CD14-positive monocyte (primary cell): ENCODE measurements around the gene PREP. TPM values are rescaled to one million over a fixed set of nuclear protein-coding genes. Genes with fewer than 3 reads are reported as not detected.

ENCODE experiments used
- DNase-seq, 3 donors: peaks; one replicate each; pipeline ENCODE4 v3.0.0-alpha.2; 2011 to 2022
- H2AFZ ChIP-seq: 2 replicates; pipeline ENCODE4 v1.6.0; 2012; ENCODE audit warnings: mild to moderate bottlenecking, low read depth, low read length, inconsistent platforms; ENCODE audit not compliant: insufficient read depth, poor library complexity, severe bottlenecking
- H3K27ac ChIP-seq, 2 donors: 1 replicate in 1 of 2; 2 replicates in 1 of 2; pipeline ENCODE4 v1.5.1; 2012 to 2013; ENCODE audit warnings: low read length in 2 of 2, control low read depth in 1 of 2, inconsistent platforms in 1 of 2, low read depth in 1 of 2, mild to moderate bottlenecking in 1 of 2
- H3K27me3 ChIP-seq, 2 donors: one replicate each; pipeline versions ENCODE4 v1.6.0 to v1.6.1; 2011 to 2013; ENCODE audit warnings: low read length in 2 of 2; ENCODE audit not compliant: control insufficient read depth in 2 of 2, insufficient read depth in 2 of 2
- H3K36me3 ChIP-seq, 2 donors: replicated peaks in 1 of 2; 1 replicate in 1 of 2; 2 replicates in 1 of 2; pipeline versions ENCODE4 v1.5.1 to v1.6.1; 2012 to 2013; ENCODE audit warnings: low read length in 2 of 2, control low read depth in 1 of 2, inconsistent platforms in 1 of 2, mild to moderate bottlenecking in 1 of 2; ENCODE audit not compliant: insufficient read depth in 2 of 2, control insufficient read depth in 1 of 2
- H3K4me1 ChIP-seq, 2 donors: 1 replicate in 1 of 2; 2 replicates in 1 of 2; pipeline versions ENCODE4 v1.5.1 to v1.6.1; 2012 to 2013; ENCODE audit warnings: low read length in 2 of 2, control low read depth in 1 of 2, inconsistent platforms in 1 of 2, mild to moderate bottlenecking in 1 of 2, moderate library complexity in 1 of 2; ENCODE audit not compliant: insufficient read depth in 2 of 2, control insufficient read depth in 1 of 2
- H3K4me2 ChIP-seq: replicated peaks from 2 replicates; pipeline ENCODE3; 2012; ENCODE audit warnings: low read length, moderate library complexity, mild to moderate bottlenecking; ENCODE audit not compliant: poor library complexity, severe bottlenecking; ENCODE audit errors: extremely low read depth
- H3K4me3 ChIP-seq, 3 experiments: fragments of 200-600 bp in 1 of 3; sonication (generic) in 1 of 3; replicated peaks in 1 of 3; 1 replicate in 2 of 3; 2 replicates in 1 of 3; pipeline ENCODE4 v1.5.1; 2011 to 2013; ENCODE audit warnings: low read length in 3 of 3, mild to moderate bottlenecking in 3 of 3, control low read depth in 2 of 3, low read depth in 2 of 3, inconsistent platforms in 1 of 3, moderate library complexity in 1 of 3
- H3K79me2 ChIP-seq: 2 replicates; pipeline ENCODE4 v1.6.0; 2012; ENCODE audit warnings: mild to moderate bottlenecking, control low read depth, inconsistent platforms, low read length, moderate library complexity; ENCODE audit not compliant: insufficient read depth
- H3K9ac ChIP-seq: 2 replicates; pipeline ENCODE4 v1.6.0; 2017; ENCODE audit warnings: low read length, mild to moderate bottlenecking; ENCODE audit not compliant: insufficient read depth, poor library complexity, severe bottlenecking
- H3K9me3 ChIP-seq, 2 donors: replicated peaks in 1 of 2; 1 replicate in 1 of 2; 2 replicates in 1 of 2; pipeline versions ENCODE4 v1.5.1 to v1.6.1; 2012 to 2013; ENCODE audit warnings: low read length in 2 of 2, control low read depth in 1 of 2; ENCODE audit not compliant: control insufficient read depth in 1 of 2, insufficient read depth in 1 of 2
- H4K20me1 ChIP-seq: 2 replicates; pipeline ENCODE4 v1.6.0; 2012; ENCODE audit warnings: mild to moderate bottlenecking, low read length, control low read depth, moderate library complexity; ENCODE audit not compliant: insufficient read depth
- H3K27ac Mint-ChIP-seq, 7 donors: one replicate each; pipeline ENCODE4 v1.8.0; 2020; ENCODE audit warnings: mild to moderate bottlenecking in 7 of 7, mixed read lengths in 7 of 7, moderate library complexity in 6 of 7, inconsistent platforms in 2 of 7
- H3K27me3 Mint-ChIP-seq, 3 donors: one replicate each; pipeline ENCODE4 v1.8.0; 2021 to 2022; ENCODE audit warnings: low read depth in 3 of 3, mild to moderate bottlenecking in 3 of 3, mixed read lengths in 3 of 3, moderate library complexity in 3 of 3, inconsistent platforms in 1 of 3
- H3K36me3 Mint-ChIP-seq, 2 donors: one replicate each; pipeline ENCODE4 v1.8.0; 2020; ENCODE audit warnings: mixed read lengths in 2 of 2, inconsistent platforms in 1 of 2, mild to moderate bottlenecking in 1 of 2
- H3K4me1 Mint-ChIP-seq: one replicate; pipeline ENCODE4 v1.8.0; 2020; ENCODE audit warnings: mild to moderate bottlenecking, mixed read lengths
- H3K4me3 Mint-ChIP-seq, 2 donors: one replicate each; pipeline ENCODE4 v1.8.0; 2020; ENCODE audit warnings: mild to moderate bottlenecking in 2 of 2, mixed read lengths in 2 of 2, moderate library complexity in 1 of 2
- H3K9me3 Mint-ChIP-seq, 7 donors: one replicate each; pipeline ENCODE4 v1.8.0; 2020 to 2022; ENCODE audit warnings: mixed read lengths in 7 of 7, mild to moderate bottlenecking in 6 of 7, moderate library complexity in 6 of 7, inconsistent platforms in 2 of 7
- CTCF ChIP-seq: fragments of 200-600 bp; IDR thresholded peaks from one replicate; pipeline ENCODE4 v1.8.0; 2022; ENCODE audit warnings: antibody characterized with exemption, mild to moderate bottlenecking
- WGBS: methylation state at CpG from one replicate; pipeline ENCODE4 v1.1.5; 2013; ENCODE audit warnings: missing lambda C conversion rate; ENCODE audit not compliant: insufficient coverage; 5-methylcytosine and 5-hydroxymethylcytosine counted together
- intact Hi-C, 2 donors: fragments of 100-400 bp; cut with micrococcal nuclease; formaldehyde crosslinking; loops; one replicate each; pipeline versions ENCODE4 v1.15.0 to v1.15.1; 2023
- polyA plus RNA-seq, 3 donors: library from polyadenylated mRNA; depleted of rRNA in 1 of 3; unstranded in 2 of 3; stranded (reverse) in 1 of 3; fragments of 300-500 nt in 2 of 3; fragments of >200 nt in 1 of 3; fragmentation: Illumina TruSeq in 2 of 3; gene quantifications; 1 replicate in 2 of 3; 2 replicates in 1 of 3; pipeline ENCODE4 v1.2.3, GENCODE V29; 2012 to 2021

PREP gene
- polyA plus RNA-seq, 3 donors, result 21.4 to 40.8 (median 30.7) TPM

- Histone ChIP-seq H3K27me3 (no peaks in the 10 kb centered on the region), H3K9me3 (no peaks in the 10 kb centered on the region), H3K36me3 (no peaks in the 10 kb centered on the region), H3K4me1 (peaks cover 8 to 10% of the 10 kb centered on the region in 2 donors), H3K4me2 (no peak overlapping the region), H3K27ac (no peak overlapping the region), H3K4me3 (no peak overlapping the region), H3K9ac (no peak overlapping the region), H2AFZ (no peak overlapping the region), H3K79me2 (no peaks in the 10 kb centered on the region), H4K20me1 (no peaks in the 10 kb centered on the region)
- no peak overlapping the region for H3K27ac Mint-ChIP-seq
- no peak for DNase-seq
- H3K36me3 Mint-ChIP-seq, result no peaks in the 10 kb centered on the region
- intact Hi-C loops, result no loop called here
- TF ChIP-seq CTCF, result no peak
- WGBS, result no CpG with 5 or more reads among the region's 2 CpGs
- H3K4me3 Mint-ChIP-seq, result no peak overlapping the region
- peaks cover 0 to 2% (median 0%) of the 10 kb centered on the region in 7 donors for H3K9me3 Mint-ChIP-seq
- H3K4me1 Mint-ChIP-seq, result peaks cover 9% of the 10 kb centered on the region
- peaks cover 0 to 2% (median 0%) of the 10 kb centered on the region in 3 donors for H3K27me3 Mint-ChIP-seq
These were observed 47.0 kb upstream of the PREP start for GRCh38 chr6:105449756-105450390.

GRCh38 chr6:105445481-105445880, 42.6 kb upstream of the PREP start:
- Histone ChIP-seq H2AFZ (no peak overlapping the region), H3K4me3 (no peak overlapping the region), H3K9me3 (no peaks in the 10 kb centered on the region), H4K20me1 (no peaks in the 10 kb centered on the region), H3K36me3 (no peaks in the 10 kb centered on the region), H3K4me2 (no peak overlapping the region), H3K27me3 (no peaks in the 10 kb centered on the region), H3K27ac (no peak overlapping the region), H3K79me2 (no peaks in the 10 kb centered on the region), H3K4me1 (no peaks in the 10 kb centered on the region), H3K9ac (no peak overlapping the region)
- peaks cover 0 to 2% (median 2%) of the 10 kb centered on the region in 3 donors for H3K27me3 Mint-ChIP-seq
- H3K27ac Mint-ChIP-seq, result no peak overlapping the region
- DNase-seq, result no peak
- H3K9me3 Mint-ChIP-seq, result peaks cover 0 to 3% (median 2%) of the 10 kb centered on the region in 7 donors
- H3K4me1 Mint-ChIP-seq, result no peaks in the 10 kb centered on the region
- intact Hi-C loops, result no loop called here
- no peaks in the 10 kb centered on the region for H3K36me3 Mint-ChIP-seq
- WGBS, result 80% methylated on average over 1 of the region's 1 CpG
- no peak overlapping the region for H3K4me3 Mint-ChIP-seq
- TF ChIP-seq CTCF, result no peak
